ENCODE measurements around the gene RNF138. TPM values are rescaled to one million over a fixed set of nuclear protein-coding genes. Genes with fewer than 3 reads are reported as not detected.

The RNF138 gene
- total and polyA plus RNA-seq, 2 of the 13 experiments (the other 11 are each of a cell fraction or from before 2014, with no cell fraction given), result 14.6 to 33.6 TPM

DNA sequence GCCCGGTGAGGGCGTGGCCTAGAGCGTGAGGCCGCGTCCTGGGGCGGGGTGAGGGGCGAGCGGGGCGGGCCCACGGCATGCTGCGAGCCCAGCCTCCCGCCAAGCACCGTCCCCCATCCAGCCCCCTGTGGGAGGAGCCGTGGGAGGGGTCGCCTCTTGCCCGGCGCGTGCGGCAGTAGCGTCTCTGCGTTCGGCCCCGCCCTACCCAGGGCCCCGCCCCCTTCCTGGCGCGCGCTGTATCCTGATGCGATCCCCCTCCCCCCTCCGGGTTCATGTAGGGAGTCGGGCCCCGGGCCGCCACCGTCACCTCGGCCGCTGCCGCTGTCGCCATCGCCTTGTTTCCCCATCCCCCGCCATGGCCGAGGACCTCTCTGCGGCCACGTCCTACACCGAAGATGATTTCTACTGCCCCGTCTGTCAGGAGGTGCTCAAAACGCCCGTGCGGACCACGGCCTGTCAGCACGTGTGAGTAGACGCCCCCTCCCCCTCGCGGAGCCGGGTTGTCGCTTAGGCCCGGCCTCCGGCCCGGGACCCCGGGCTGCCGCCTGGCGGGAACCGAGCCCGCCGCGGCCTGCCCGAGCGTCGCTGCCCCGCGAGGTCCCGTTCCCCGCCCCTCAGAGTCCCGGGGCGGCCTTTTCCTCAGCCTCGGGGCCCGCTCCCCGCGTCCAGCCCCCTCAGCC, 888 bp downstream of the RNF138 start (continued):
- TF ChIP-seq, protein P1, sequence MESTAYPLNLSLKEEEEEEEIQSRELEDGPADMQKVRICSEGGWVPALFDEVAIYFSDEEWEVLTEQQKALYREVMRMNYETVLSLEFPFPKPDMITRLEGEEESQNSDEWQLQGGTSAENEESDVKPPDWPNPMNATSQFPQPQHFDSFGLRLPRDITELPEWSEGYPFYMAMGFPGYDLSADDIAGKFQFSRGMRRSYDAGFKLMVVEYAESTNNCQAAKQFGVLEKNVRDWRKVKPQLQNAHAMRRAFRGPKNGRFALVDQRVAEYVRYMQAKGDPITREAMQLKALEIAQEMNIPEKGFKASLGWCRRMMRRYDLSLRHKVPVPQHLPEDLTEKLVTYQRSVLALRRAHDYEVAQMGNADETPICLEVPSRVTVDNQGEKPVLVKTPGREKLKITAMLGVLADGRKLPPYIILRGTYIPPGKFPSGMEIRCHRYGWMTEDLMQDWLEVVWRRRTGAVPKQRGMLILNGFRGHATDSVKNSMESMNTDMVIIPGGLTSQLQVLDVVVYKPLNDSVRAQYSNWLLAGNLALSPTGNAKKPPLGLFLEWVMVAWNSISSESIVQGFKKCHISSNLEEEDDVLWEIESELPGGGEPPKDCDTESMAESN (CRISPR knock-in tag; conservative IDR thresholded peaks at IDR 0.05), result peak; percentile 65; the same call in 1 of the 2 replicates
- TF ChIP-seq NCOA1 (CRISPR knock-in tag; IDR thresholded peaks at IDR 0.05) (peak; percentile 54; the same call in 1 of the 2 replicates), NFIB (CRISPR knock-in tag; IDR thresholded peaks at IDR 0.05; ENCODE audit: borderline replicate concordance) (no peak), ZMYM4 (CRISPR knock-in tag; IDR thresholded peaks at IDR 0.05) (peak; percentile 79), ZSCAN9 (CRISPR knock-in tag; IDR thresholded peaks at IDR 0.05; ENCODE audit: borderline replicate concordance) (0 out of 2 replicates have a peak, but pooled peaks have one; percentile 32), ZNF816 (CRISPR knock-in tag; IDR thresholded peaks at IDR 0.05; ENCODE audit: borderline replicate concordance) (no peak), MYC (CRISPR knock-in tag; IDR thresholded peaks at IDR 0.05; ENCODE audit: borderline replicate concordance) (peak; percentile 64; the same call in 1 of the 2 replicates), PHF21A (CRISPR knock-in tag; IDR thresholded peaks at IDR 0.05) (no peak), ZNF225 (CRISPR knock-in tag; IDR thresholded peaks at IDR 0.05) (no peak; the same call in 1 of the 2 replicates), NR2C2 (CRISPR knock-in tag; IDR thresholded peaks at IDR 0.05; ENCODE audit: borderline replicate concordance) (no peak; the same call in 1 of the 2 replicates)
- TF ChIP-seq, protein P2, sequence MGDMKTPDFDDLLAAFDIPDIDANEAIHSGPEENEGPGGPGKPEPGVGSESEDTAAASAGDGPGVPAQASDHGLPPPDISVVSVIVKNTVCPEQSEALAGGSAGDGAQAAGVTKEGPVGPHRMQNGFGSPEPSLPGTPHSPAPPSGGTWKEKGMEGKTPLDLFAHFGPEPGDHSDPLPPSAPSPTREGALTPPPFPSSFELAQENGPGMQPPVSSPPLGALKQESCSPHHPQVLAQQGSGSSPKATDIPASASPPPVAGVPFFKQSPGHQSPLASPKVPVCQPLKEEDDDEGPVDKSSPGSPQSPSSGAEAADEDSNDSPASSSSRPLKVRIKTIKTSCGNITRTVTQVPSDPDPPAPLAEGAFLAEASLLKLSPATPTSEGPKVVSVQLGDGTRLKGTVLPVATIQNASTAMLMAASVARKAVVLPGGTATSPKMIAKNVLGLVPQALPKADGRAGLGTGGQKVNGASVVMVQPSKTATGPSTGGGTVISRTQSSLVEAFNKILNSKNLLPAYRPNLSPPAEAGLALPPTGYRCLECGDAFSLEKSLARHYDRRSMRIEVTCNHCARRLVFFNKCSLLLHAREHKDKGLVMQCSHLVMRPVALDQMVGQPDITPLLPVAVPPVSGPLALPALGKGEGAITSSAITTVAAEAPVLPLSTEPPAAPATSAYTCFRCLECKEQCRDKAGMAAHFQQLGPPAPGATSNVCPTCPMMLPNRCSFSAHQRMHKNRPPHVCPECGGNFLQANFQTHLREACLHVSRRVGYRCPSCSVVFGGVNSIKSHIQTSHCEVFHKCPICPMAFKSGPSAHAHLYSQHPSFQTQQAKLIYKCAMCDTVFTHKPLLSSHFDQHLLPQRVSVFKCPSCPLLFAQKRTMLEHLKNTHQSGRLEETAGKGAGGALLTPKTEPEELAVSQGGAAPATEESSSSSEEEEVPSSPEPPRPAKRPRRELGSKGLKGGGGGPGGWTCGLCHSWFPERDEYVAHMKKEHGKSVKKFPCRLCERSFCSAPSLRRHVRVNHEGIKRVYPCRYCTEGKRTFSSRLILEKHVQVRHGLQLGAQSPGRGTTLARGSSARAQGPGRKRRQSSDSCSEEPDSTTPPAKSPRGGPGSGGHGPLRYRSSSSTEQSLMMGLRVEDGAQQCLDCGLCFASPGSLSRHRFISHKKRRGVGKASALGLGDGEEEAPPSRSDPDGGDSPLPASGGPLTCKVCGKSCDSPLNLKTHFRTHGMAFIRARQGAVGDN (CRISPR knock-in tag; IDR thresholded peaks at IDR 0.05), result peak; percentile 2
- TF ChIP-seq, protein P3, sequence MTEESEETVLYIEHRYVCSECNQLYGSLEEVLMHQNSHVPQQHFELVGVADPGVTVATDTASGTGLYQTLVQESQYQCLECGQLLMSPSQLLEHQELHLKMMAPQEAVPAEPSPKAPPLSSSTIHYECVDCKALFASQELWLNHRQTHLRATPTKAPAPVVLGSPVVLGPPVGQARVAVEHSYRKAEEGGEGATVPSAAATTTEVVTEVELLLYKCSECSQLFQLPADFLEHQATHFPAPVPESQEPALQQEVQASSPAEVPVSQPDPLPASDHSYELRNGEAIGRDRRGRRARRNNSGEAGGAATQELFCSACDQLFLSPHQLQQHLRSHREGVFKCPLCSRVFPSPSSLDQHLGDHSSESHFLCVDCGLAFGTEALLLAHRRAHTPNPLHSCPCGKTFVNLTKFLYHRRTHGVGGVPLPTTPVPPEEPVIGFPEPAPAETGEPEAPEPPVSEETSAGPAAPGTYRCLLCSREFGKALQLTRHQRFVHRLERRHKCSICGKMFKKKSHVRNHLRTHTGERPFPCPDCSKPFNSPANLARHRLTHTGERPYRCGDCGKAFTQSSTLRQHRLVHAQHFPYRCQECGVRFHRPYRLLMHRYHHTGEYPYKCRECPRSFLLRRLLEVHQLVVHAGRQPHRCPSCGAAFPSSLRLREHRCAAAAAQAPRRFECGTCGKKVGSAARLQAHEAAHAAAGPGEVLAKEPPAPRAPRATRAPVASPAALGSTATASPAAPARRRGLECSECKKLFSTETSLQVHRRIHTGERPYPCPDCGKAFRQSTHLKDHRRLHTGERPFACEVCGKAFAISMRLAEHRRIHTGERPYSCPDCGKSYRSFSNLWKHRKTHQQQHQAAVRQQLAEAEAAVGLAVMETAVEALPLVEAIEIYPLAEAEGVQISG (CRISPR knock-in tag; IDR thresholded peaks at IDR 0.05), result peak; percentile 63
- TF ChIP-seq, protein P4, sequence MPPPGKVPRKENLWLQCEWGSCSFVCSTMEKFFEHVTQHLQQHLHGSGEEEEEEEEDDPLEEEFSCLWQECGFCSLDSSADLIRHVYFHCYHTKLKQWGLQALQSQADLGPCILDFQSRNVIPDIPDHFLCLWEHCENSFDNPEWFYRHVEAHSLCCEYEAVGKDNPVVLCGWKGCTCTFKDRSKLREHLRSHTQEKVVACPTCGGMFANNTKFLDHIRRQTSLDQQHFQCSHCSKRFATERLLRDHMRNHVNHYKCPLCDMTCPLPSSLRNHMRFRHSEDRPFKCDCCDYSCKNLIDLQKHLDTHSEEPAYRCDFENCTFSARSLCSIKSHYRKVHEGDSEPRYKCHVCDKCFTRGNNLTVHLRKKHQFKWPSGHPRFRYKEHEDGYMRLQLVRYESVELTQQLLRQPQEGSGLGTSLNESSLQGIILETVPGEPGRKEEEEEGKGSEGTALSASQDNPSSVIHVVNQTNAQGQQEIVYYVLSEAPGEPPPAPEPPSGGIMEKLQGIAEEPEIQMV (CRISPR knock-in tag; IDR thresholded peaks at IDR 0.05; ENCODE audit: low read depth), result peak; percentile 55; the same call in 1 of the 2 replicates
- TF ChIP-seq, protein P5, sequence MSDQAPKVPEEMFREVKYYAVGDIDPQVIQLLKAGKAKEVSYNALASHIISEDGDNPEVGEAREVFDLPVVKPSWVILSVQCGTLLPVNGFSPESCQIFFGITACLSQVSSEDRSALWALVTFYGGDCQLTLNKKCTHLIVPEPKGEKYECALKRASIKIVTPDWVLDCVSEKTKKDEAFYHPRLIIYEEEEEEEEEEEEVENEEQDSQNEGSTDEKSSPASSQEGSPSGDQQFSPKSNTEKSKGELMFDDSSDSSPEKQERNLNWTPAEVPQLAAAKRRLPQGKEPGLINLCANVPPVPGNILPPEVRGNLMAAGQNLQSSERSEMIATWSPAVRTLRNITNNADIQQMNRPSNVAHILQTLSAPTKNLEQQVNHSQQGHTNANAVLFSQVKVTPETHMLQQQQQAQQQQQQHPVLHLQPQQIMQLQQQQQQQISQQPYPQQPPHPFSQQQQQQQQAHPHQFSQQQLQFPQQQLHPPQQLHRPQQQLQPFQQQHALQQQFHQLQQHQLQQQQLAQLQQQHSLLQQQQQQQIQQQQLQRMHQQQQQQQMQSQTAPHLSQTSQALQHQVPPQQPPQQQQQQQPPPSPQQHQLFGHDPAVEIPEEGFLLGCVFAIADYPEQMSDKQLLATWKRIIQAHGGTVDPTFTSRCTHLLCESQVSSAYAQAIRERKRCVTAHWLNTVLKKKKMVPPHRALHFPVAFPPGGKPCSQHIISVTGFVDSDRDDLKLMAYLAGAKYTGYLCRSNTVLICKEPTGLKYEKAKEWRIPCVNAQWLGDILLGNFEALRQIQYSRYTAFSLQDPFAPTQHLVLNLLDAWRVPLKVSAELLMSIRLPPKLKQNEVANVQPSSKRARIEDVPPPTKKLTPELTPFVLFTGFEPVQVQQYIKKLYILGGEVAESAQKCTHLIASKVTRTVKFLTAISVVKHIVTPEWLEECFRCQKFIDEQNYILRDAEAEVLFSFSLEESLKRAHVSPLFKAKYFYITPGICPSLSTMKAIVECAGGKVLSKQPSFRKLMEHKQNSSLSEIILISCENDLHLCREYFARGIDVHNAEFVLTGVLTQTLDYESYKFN (CRISPR knock-in tag; conservative IDR thresholded peaks at IDR 0.05), result 0 out of 2 replicates have a peak, but pooled peaks have one; percentile 51
